Neuronal stem cell (in vitro differentiated cells): ENCODE data around the gene PMPCA.

Source experiments
- DNase-seq: peaks from one replicate; pipeline ENCODE4 v3.0.0-alpha.2; 2013; ENCODE audit warnings: low spot score
- H2AFZ ChIP-seq: one replicate; pipeline ENCODE4 v1.6.1; 2013; ENCODE audit warnings: mild to moderate bottlenecking, low read length, inconsistent platforms
- H2AK5ac ChIP-seq: 2 replicates; pipeline ENCODE4 v1.6.1; 2013; ENCODE audit warnings: low read depth, mild to moderate bottlenecking, inconsistent platforms, low read length, moderate library complexity, mixed read lengths
- H2BK120ac ChIP-seq: 2 replicates; pipeline ENCODE4 v1.6.1; 2013; ENCODE audit warnings: low read depth, mild to moderate bottlenecking, inconsistent platforms, low read length, moderate library complexity, mixed read lengths
- H2BK12ac ChIP-seq: one replicate; pipeline ENCODE4 v1.6.1; 2013; ENCODE audit warnings: low read length, inconsistent platforms
- H2BK15ac ChIP-seq: 2 replicates; pipeline ENCODE4 v1.6.1; 2013; ENCODE audit warnings: mild to moderate bottlenecking, low read length, inconsistent platforms, mixed read lengths
- H2BK5ac ChIP-seq: one replicate; pipeline ENCODE4 v1.6.1; 2013; ENCODE audit warnings: inconsistent platforms, mild to moderate bottlenecking, low read length, moderate library complexity
- H3K14ac ChIP-seq: one replicate; pipeline ENCODE4 v1.6.1; 2013; ENCODE audit warnings: low read length, inconsistent platforms
- H3K18ac ChIP-seq: 2 replicates; pipeline ENCODE4 v1.6.1; 2013; ENCODE audit warnings: low read length, inconsistent platforms
- H3K23ac ChIP-seq: 2 replicates; pipeline ENCODE4 v1.6.1; 2013; ENCODE audit warnings: low read depth, mild to moderate bottlenecking, mixed read lengths, low read length, inconsistent platforms; ENCODE audit not compliant: poor library complexity
- H3K27ac ChIP-seq: replicated peaks from 3 replicates; pipeline ENCODE4 v1.5.1; 2013; ENCODE audit warnings: low read length, inconsistent platforms
- H3K27me3 ChIP-seq, 3 experiments: 2 replicates each; pipeline ENCODE4 v1.6.1; 2013; ENCODE audit warnings: low read length in 3 of 3, mild to moderate bottlenecking in 2 of 3, inconsistent platforms in 1 of 3, low read depth in 1 of 3, mixed read lengths in 1 of 3, moderate library complexity in 1 of 3; ENCODE audit not compliant: control insufficient read depth in 3 of 3, insufficient read depth in 3 of 3
- H3K36me3 ChIP-seq, 2 donors: replicated peaks in 1 of 2; 2 replicates each; pipeline ENCODE4 v1.6.1; 2013; ENCODE audit warnings: low read length in 2 of 2; ENCODE audit not compliant: control insufficient read depth in 2 of 2, insufficient read depth in 2 of 2
- H3K4ac ChIP-seq: 2 replicates; pipeline ENCODE4 v1.6.1; 2013; ENCODE audit warnings: inconsistent platforms, mild to moderate bottlenecking, low read length, moderate library complexity
- H3K4me1 ChIP-seq, 2 donors: 1 replicate in 1 of 2; 2 replicates in 1 of 2; pipeline ENCODE4 v1.6.1; 2013; ENCODE audit warnings: low read length in 2 of 2, low read depth in 1 of 2; ENCODE audit not compliant: control insufficient read depth in 2 of 2, insufficient read depth in 1 of 2
- H3K4me2 ChIP-seq: one replicate; pipeline ENCODE4 v1.6.1; 2013; ENCODE audit warnings: mild to moderate bottlenecking, low read length, inconsistent platforms; ENCODE audit not compliant: insufficient read depth, poor library complexity, severe bottlenecking
- H3K4me3 ChIP-seq, 2 donors: 2 replicates each; pipeline ENCODE4 v1.5.1; 2013; ENCODE audit warnings: low read length in 2 of 2, mild to moderate bottlenecking in 2 of 2, inconsistent platforms in 1 of 2, moderate library complexity in 1 of 2
- H3K79me1 ChIP-seq: one replicate; pipeline ENCODE4 v1.6.1; 2013; ENCODE audit warnings: low read depth, mild to moderate bottlenecking, inconsistent platforms, low read length, moderate library complexity
- H3K9ac ChIP-seq: one replicate; pipeline ENCODE4 v1.6.1; 2013; ENCODE audit warnings: mild to moderate bottlenecking, low read depth, low read length, inconsistent platforms; ENCODE audit not compliant: poor library complexity
- H3K9me3 ChIP-seq, 2 donors: replicated peaks in 1 of 2; 2 replicates each; pipeline versions ENCODE3 to v1.6.1; 2013; ENCODE audit warnings: low read length in 2 of 2, mild to moderate bottlenecking in 2 of 2, inconsistent platforms in 1 of 2, low read depth in 1 of 2, mixed read lengths in 1 of 2, moderate library complexity in 1 of 2; ENCODE audit not compliant: control insufficient read depth in 2 of 2, insufficient read depth in 1 of 2
- H4K8ac ChIP-seq: one replicate; pipeline ENCODE4 v1.6.1; 2013; ENCODE audit warnings: low read depth, mild to moderate bottlenecking, inconsistent platforms, low read length, moderate library complexity
- H4K91ac ChIP-seq: one replicate; pipeline ENCODE4 v1.6.1; 2013; ENCODE audit warnings: low read length, low read depth, mild to moderate bottlenecking, inconsistent platforms; ENCODE audit not compliant: poor library complexity
- WGBS, 2 donors: extraction: QIAGEN DNeasy Blood & Tissue Kit; methylation state at CpG; one replicate each; pipeline ENCODE4 v1.1.7; 2013; ENCODE audit warnings: missing lambda C conversion rate in 2 of 2, mixed read lengths in 1 of 2; ENCODE audit not compliant: insufficient read length in 2 of 2, insufficient replicate concordance in 1 of 2; ENCODE audit errors: extremely low coverage in 2 of 2; 5-methylcytosine and 5-hydroxymethylcytosine counted together

The PMPCA gene

DNA sequence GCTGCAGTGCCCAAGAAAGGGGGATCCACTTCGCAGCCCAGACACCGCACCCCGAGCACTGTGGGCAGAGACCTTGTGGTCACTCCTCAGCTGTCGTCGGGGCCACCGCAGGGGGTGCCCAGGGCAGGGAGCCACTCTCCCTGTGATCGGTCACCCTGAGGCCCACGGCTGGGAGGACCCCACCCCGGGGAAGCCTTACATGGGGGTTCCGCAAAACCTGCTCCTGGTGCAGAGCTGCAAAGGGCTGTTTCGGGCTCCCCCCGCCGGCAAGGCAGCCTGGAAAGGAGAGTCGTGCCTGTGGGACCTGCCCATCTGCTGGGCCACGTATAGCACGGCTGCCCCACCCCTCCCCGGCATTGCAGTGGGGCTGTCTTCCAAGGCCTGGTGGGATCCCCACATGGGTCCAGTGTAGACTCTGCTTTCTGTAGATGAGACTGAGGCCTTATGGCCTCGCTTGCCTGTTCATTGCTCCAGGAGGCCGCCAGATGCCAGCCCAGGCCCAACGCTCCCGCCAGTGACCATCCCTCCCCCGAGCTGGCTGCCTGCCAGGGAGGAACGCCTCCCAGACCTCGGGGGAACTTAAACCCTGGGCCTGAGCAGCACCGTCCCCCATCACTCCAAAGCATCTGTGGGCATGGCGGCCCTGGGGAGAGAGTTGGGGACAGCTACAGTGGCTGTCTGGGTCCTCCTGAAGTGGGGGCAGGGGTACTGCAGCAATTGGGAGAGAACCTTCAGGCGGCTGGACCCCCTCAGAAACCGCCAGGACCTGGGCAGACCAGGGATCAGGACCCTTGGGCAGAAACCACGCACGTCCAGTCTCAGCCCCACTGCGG is 45.3 kb upstream of the PMPCA start:
- H3K9ac ChIP-seq, result peak overlapping the region; percentile 60
- H2AK5ac ChIP-seq, result peak overlapping the region; percentile 81
- H3K4ac ChIP-seq, result no peak overlapping the region
- H3K27me3 ChIP-seq, result peaks cover 0 to 2% (median 0%) of the 10 kb centered on the region in 3 experiments
- H3K4me1 ChIP-seq, result peaks cover 6 to 7% of the 10 kb centered on the region in 2 donors
- peaks cover 0 to 12% of the 10 kb centered on the region in 2 donors for H3K36me3 ChIP-seq
- H2BK5ac ChIP-seq, result peak overlapping the region; percentile 13
- H3K79me1 ChIP-seq, result peaks cover 11% of the 10 kb centered on the region
- H3K9me3 ChIP-seq, result peaks cover 0 to 3% of the 10 kb centered on the region in 2 donors
- no CpG with 5 or more reads among the region's 31 CpGs for WGBS, 2 donors
- no peak for DNase-seq
- H2BK15ac ChIP-seq, result no peak overlapping the region
- peak overlapping the region; percentile 2 for H3K14ac ChIP-seq
- peak overlapping the region; percentile 57 for H3K18ac ChIP-seq
- no peak overlapping the region for H2AFZ ChIP-seq
- no peak overlapping the region for H2BK120ac ChIP-seq
- peak overlapping the region; percentile 35 for H2BK12ac ChIP-seq
- peak overlapping the region; percentile 11 for H3K4me2 ChIP-seq
- H4K91ac ChIP-seq, result no peak overlapping the region
- H3K23ac ChIP-seq, result peak overlapping the region; percentile 44
- no peak overlapping the region for H3K4me3 ChIP-seq
- peak overlapping the region; percentile 1 for H4K8ac ChIP-seq
- no peak overlapping the region for H3K27ac ChIP-seq

GRCh38 chr9:136365775-136366222 is 44.7 kb upstream of the PMPCA start:
- Histone ChIP-seq H2BK12ac (peak overlapping the region; percentile 35), H3K14ac (no peak overlapping the region), H2BK15ac (no peak overlapping the region)

GRCh38 chr9:136366826-136367225 is 43.6 kb upstream of the PMPCA start:
- H3K36me3 ChIP-seq, result peaks cover 0 to 3% of the 10 kb centered on the region in 2 donors
- no peak overlapping the region for H3K4me3 ChIP-seq
- H3K9ac ChIP-seq, result no peak overlapping the region
- peak overlapping the region; percentile 73 for H2BK12ac ChIP-seq
- H2AK5ac ChIP-seq, result peak overlapping the region; percentile 37
- H3K27ac ChIP-seq, result no peak overlapping the region
- peak overlapping the region; percentile 80 for H3K23ac ChIP-seq
- H3K9me3 ChIP-seq, result peaks cover 0 to 3% of the 10 kb centered on the region in 2 donors
- peaks cover 0 to 2% (median 0%) of the 10 kb centered on the region in 3 experiments for H3K27me3 ChIP-seq
- H3K4me2 ChIP-seq, result no peak overlapping the region
- no peak overlapping the region for H2AFZ ChIP-seq
- no peak for DNase-seq
- peaks cover 11% of the 10 kb centered on the region for H3K79me1 ChIP-seq
- peak overlapping the region; percentile 61 for H2BK120ac ChIP-seq
- H3K4me1 ChIP-seq, result peaks cover 6 to 7% of the 10 kb centered on the region in 2 donors
- H3K18ac ChIP-seq, result peak overlapping the region; percentile 38
- H4K8ac ChIP-seq, result peak overlapping the region; percentile 97
- no peak overlapping the region for H3K4ac ChIP-seq
- no peak overlapping the region for H3K14ac ChIP-seq
- no peak overlapping the region for H4K91ac ChIP-seq
- H2BK5ac ChIP-seq, result peak overlapping the region; percentile 24
- no CpG with 5 or more reads among the region's 9 CpGs for WGBS, 2 donors
- no peak overlapping the region for H2BK15ac ChIP-seq

More at GRCh38 chr9:136365775-136366222, 44.7 kb upstream of the PMPCA start:
- H3K9me3 ChIP-seq, result peaks cover 0 to 3% of the 10 kb centered on the region in 2 donors
- no peak overlapping the region for H3K27ac ChIP-seq
- no peak overlapping the region for H4K91ac ChIP-seq
- H3K9ac ChIP-seq, result no peak overlapping the region
- no peak overlapping the region for H2BK5ac ChIP-seq
- DNase-seq, result no peak
- no peak overlapping the region for H3K4ac ChIP-seq
- peak overlapping the region; percentile 16 for H3K23ac ChIP-seq
- no peak overlapping the region for H2BK120ac ChIP-seq
- peaks cover 11% of the 10 kb centered on the region for H3K79me1 ChIP-seq
- no peak overlapping the region for H3K4me2 ChIP-seq
- H3K27me3 ChIP-seq, result peaks cover 0 to 2% (median 0%) of the 10 kb centered on the region in 3 experiments
- peak overlapping the region; percentile 81 for H2AK5ac ChIP-seq
- no peak overlapping the region for H4K8ac ChIP-seq
- no peak overlapping the region for H2AFZ ChIP-seq
- H3K4me1 ChIP-seq, result peaks cover 6 to 7% of the 10 kb centered on the region in 2 donors
- no peak overlapping the region for H3K18ac ChIP-seq
- no peak overlapping the region for H3K4me3 ChIP-seq
- WGBS, 2 donors, result no CpG with 5 or more reads among the region's 9 CpGs
- peaks cover 0 to 12% of the 10 kb centered on the region in 2 donors for H3K36me3 ChIP-seq
